Cardiac muscle cell (in vitro differentiated cells and primary cell): Measurements from ENCODE around the gene NPAS3. TPM values are rescaled to one million over a fixed set of nuclear protein-coding genes. Genes with fewer than 3 reads are reported as not detected.

Source experiments
- DNase-seq, 2 donors: peaks; one replicate each; pipeline versions ENCODE4 v3.0.0 to v3.0.0-alpha.2; 2010 to 2017; ENCODE audit warnings: low read depth in 1 of 2, low spot score in 1 of 2
- H3K27ac ChIP-seq: fragments of 200-600 bp; sonication (generic); 2 replicates; pipeline ENCODE4 v1.5.1; 2016
- H3K27me3 ChIP-seq: fragments of 200-600 bp; sonication (generic); 2 replicates; pipeline ENCODE4 v1.6.0; 2016; ENCODE audit warnings: control low read depth
- H3K36me3 ChIP-seq: fragments of 200-600 bp; sonication (generic); 2 replicates; pipeline ENCODE4 v1.5.1; 2016; ENCODE audit warnings: control low read depth
- H3K4me1 ChIP-seq: fragments of 200-600 bp; sonication (generic); 2 replicates; pipeline ENCODE4 v1.8.1; 2017; ENCODE audit warnings: low read depth, mild to moderate bottlenecking, mixed run types
- H3K4me3 ChIP-seq: fragments of 200-600 bp; sonication (generic); 2 replicates; pipeline ENCODE4 v1.5.1; 2016; ENCODE audit warnings: mild to moderate bottlenecking
- H3K9me3 ChIP-seq: fragments of 200-600 bp; sonication (generic); 2 replicates; pipeline ENCODE4 v1.5.1; 2017; ENCODE audit warnings: low read depth, mild to moderate bottlenecking, control low read depth
- CTCF ChIP-seq: IDR thresholded peaks from 2 replicates; pipeline ENCODE4 v1.5.1; 2012; ENCODE audit warnings: low read depth, mild to moderate bottlenecking, low read length
- polyA plus RNA-seq: library from polyadenylated mRNA; unstranded; fragments of >200 nt; fragmentation: Nextera tagmentation; extraction: Ambion mirVana; gene quantifications from 2 replicates; pipeline ENCODE4 v1.2.1, GENCODE V29; 2016
- total RNA-seq: library from RNA; depleted of rRNA; stranded (reverse); fragments of >200 nt; gene quantifications from 2 replicates; pipeline ENCODE4 v1.2.3, GENCODE V29; 2016

NPAS3 gene
- total and polyA plus RNA-seq, 2 experiments from 2014 or later = 0.18 TPM

- Histone ChIP-seq H3K27ac (no peak overlapping the region), H3K27me3 (no peaks in the 10 kb centered on the region), H3K36me3 (no peaks in the 10 kb centered on the region), H3K4me1 (no peaks in the 10 kb centered on the region), H3K4me3 (no peak overlapping the region), H3K9me3 (no peaks in the 10 kb centered on the region)
- no peak for DNase-seq
- no peak for TF ChIP-seq CTCF
Measured at GRCh38 chr14:32967421-32967820, 28.7 kb downstream of the NPAS3 start.

DNA sequence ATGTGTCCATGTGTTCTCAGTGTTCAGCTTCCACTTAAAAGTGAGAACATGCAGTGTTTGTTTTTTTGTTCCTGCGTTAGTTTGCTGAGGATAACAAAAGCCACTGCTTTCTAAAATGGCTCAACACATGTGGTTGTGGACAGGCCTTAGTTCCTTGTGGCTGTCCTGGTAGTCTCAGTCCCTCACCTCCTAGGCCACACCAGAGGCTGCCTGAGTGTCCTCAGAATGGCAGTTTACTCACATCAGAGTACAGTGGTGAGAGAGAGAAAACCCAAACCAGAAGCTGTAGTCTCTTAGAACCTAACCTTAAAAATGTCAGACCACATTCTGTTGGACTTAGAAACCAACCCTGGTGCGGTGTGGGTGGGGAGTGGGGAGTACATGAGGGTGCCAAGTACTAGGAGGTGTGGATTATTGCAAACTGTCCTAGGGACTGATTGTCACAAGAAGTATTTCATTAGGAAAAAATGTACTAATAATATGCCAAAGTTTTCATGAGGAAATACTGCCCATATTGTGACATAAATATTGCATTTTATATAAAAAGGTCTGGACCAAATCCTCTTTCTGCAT lies 30.4 kb downstream of the NPAS3 start:
- no peak for DNase-seq
- H3K9me3 ChIP-seq = no peaks in the 10 kb centered on the region
- H3K4me3 ChIP-seq = no peak overlapping the region
- H3K27me3 ChIP-seq = no peaks in the 10 kb centered on the region
- no peaks in the 10 kb centered on the region for H3K4me1 ChIP-seq
- no peak overlapping the region for H3K27ac ChIP-seq
- no peak for TF ChIP-seq CTCF
- no peaks in the 10 kb centered on the region for H3K36me3 ChIP-seq

DNA sequence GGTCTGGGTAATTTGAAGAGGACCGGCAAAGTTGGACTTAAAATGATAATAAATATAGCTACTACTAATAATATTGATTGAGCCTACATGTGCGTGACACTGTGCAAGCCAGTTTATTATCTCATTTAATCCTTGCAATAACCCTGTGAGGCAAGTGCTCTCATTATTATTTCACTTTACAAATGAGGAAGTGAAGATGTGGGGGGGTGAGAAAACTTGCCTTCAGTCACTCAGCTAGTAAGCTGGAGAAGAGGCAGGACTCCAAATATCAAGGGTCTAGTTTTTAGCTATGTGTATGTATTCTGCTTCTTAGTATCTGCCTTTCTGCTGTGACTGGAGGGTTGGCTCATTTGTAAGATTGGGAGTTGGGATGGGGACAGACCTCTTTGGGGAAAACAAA lies 39.2 kb downstream of the NPAS3 start:
- no peaks in the 10 kb centered on the region for H3K4me1 ChIP-seq
- TF ChIP-seq CTCF = no peak

DNA sequence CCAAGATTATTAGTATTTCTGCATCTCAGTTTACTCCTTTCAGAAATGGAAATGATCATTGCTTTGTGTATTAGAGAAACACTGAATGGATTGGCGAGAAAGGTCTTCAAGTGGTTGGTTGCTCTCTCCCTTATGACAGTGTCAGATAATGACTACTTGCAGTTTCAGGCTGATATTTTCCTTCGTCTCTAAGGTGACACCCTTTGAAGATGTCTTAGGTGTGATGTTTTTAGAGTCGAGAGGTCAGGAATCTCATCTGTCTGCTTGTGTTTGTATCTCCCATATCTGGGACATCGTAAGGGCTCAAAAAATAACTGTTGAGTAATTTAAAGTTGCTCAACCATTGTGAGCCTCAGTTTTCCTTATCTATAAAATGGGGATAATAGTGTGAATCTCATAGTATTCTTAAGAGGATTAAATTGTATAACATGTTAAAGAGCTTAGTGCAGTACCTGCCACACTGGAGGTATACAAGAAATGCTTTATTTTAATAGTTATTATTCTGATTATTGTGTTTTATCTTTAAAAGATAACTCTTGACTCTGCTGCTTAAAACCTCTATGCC lies 40.1 kb downstream of the NPAS3 start:
- Histone ChIP-seq H3K9me3 (no peaks in the 10 kb centered on the region), H3K4me3 (no peak overlapping the region), H3K36me3 (no peaks in the 10 kb centered on the region), H3K4me1 (no peaks in the 10 kb centered on the region), H3K27me3 (no peaks in the 10 kb centered on the region), H3K27ac (no peak overlapping the region)
- TF ChIP-seq CTCF = no peak
- no peak for DNase-seq

More for the DNA sequence above, 39.2 kb downstream of the NPAS3 start:
- H3K4me3 ChIP-seq = no peak overlapping the region
- H3K27me3 ChIP-seq = no peaks in the 10 kb centered on the region
- no peaks in the 10 kb centered on the region for H3K36me3 ChIP-seq
- no peak for DNase-seq
- H3K27ac ChIP-seq = no peak overlapping the region
- H3K9me3 ChIP-seq = no peaks in the 10 kb centered on the region

DNA sequence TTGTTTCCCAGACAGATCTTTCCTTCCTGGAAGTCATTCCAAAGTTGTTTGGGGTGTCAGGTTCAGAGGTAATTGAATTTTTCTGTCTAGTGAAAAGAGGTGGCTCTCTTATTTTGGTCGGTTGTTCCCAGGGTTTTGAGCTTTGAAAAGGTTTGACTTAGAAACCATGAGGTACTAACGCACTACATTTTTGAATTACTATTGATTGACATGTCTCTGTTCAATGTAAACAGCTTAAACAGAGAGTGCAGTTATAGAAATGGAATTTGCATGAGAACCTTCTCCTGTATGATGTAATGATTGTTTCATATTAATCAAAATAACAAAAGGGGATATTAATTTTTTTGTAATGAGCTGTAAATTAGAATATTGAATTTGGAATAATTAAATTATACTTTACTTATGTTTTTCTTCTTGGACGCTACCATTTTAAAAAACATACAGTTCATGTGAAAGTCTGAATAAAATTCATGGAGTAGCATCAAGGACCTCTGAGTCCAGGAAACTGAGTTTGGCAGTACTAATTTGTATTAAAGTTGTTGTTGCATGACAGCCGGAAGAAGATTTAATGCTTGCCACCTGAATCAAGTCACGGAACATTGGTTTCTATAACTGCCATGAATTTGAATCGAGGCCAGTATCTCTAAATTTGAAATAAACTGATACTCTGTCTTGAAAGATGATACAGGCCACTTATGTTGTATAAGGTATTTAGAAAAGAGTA lies 41.7 kb downstream of the NPAS3 start:
- H3K27me3 ChIP-seq = no peaks in the 10 kb centered on the region
- no peak for DNase-seq
- H3K4me1 ChIP-seq = no peaks in the 10 kb centered on the region
- no peaks in the 10 kb centered on the region for H3K36me3 ChIP-seq
- H3K4me3 ChIP-seq = no peak overlapping the region
- no peak overlapping the region for H3K27ac ChIP-seq
- no peak for TF ChIP-seq CTCF
- H3K9me3 ChIP-seq = no peaks in the 10 kb centered on the region
